GM18520 (cell line): ENCODE measurements around the gene GTF2A2.
"Not testable (repeated sequence)": the region's sequence is repeated elsewhere in the genome, so short reads cannot be mapped to it uniquely, and the experiment has no call there.

Source experiments
- ATAC-seq: cut with Tn5 transposase; IDR thresholded peaks from one replicate; pipeline ENCODE4 v1.9.1; 2021; ENCODE audit not compliant: unreplicated experiment

Gene GTF2A2, protein sequence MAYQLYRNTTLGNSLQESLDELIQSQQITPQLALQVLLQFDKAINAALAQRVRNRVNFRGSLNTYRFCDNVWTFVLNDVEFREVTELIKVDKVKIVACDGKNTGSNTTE

DNA sequence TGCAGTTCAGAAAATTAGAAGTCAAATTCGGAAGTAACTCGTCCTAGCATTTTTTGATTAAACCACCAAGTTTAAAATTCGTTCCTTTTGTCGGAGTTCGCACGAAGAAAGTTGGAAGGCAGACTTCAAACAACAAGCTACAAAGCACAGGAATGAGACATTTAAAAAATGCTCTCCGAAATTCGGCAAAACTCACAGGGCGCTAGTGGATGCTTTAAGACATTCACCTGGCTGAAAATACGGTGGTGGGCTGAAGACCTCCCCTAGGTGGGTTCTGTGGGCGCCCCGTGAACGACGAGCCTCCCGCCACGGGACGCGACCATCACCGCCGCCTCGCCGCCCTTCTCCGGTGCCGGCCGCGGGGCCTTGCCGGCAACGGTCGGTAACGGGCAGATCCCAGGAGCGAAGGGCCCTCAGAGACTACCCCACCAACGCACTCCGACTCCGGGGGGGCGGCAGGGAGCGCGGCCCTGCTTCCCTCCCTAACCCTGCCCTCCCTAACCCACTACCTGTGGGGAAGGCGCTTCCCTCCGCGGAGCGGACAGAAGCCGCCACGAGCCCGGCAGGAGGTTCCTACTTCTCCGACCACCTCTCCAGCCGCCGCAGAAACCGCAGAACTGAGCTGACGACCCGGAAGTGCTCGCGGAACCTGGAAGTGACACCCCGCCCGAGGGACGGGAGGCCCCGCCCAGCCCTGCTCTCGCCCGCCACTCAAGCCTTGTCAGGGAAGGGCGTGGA lies at the start of gene GTF2A2:
Gene GTF2A2 (minus strand): TSS at position 619 of the 738 bp plus-strand sequence. CDS start 5,238 bp downstream, outside the sequence.
- ATAC-seq: peak; percentile 89

DNA sequence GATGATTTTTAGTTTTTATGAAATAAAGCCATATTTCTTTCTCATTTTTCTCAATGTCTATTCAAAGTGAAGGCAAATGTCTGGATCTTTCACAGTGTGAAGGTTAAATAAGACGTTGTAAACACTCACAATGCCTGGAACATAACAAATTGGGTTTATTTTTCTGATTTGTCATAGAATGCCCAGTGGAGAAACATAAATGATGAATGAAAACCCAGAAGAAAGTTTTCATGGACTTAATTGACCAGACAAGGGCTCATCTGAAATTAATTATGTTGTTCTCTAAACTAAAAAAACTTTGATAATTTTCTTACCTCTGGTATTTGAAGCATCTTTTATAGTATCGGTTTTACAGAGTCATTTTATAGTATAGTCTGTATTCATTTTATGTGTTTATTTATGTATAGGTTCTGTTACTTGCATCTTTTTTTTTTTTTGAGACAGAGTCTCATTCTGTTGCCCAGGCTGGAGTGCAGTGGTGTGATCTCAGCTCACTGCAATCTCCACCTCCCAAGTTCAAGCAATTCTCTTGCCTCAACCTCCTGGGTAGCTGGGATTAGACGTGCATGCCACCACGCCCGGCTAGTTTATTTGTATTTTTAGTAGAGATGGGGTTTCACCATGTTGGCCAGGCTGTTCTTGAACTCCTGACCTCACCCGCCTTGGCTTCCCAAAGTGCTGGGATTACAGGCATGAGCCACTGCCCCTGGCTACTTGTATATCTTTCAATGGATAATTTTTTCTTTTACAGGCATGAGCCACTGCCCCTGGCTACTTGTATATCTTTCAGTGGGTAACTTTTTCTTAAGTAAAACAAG lies 46.9 kb upstream of the GTF2A2 start:
- ATAC-seq: no peak

DNA sequence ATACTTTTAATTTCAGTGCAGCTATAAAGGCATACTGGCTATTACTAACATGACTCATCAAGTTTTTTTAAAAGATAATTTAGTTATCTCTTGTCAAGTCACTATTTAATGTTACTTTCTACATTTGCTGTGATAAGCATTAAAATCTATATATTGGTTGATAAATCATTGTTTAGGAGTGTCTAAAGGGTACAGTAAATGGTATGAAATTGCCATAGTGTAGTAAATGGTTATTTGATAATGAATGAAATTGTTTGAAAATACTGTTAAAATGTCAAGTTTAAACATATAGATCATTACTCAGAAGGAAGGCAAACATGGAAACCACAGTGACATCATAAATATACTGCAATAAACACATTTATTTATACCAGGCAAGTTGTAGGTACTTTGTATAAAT lies 45.0 kb upstream of the GTF2A2 start:
- ATAC-seq: no peak

DNA sequence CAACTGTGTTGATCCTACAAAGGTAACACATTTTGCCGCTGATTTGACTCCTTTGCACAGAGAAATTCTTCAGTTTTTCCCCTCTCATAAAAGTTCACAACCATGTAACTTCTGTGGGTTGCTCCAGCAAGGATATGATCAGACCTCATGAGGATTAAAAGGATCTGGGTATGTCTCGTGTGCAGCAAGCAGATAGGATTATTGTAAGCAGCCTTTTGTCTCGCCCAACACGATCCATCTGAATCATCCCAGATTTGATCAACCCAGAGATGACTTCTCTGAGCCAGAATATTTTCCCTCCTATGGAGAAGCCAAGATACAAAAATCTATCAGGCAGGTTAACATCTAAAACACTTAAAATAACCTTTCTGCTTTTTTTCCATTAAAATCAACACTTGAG lies 44.6 kb upstream of the GTF2A2 start:
- ATAC-seq: no peak

DNA sequence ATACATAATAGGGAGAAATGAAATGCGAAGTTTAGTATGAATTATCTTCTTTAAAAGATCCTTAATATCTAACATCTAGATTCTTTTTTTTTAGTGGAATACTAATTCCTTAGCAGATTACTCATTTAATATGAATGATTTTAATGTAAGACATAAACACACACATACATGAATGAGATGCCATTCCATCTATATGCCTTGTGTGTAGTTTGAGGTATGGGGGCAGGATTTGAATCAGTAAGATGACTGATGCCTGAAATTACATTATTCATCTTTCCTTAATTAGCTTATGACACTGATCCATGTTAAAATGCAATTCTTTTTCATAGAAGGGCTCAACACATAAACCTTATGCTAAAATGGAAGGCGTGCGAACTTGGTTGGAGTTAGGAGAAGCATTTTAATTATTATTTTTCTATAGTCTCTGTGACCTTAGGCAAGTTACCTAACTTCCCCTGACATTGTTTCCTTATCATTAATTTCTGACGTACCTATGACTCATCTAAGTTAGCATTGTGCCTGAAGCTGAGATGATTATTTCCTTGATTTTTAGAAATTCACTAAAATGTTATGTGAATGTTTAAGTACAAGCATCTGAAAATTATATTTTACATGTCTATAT lies 42.6 kb upstream of the GTF2A2 start:
- ATAC-seq: no peak

DNA sequence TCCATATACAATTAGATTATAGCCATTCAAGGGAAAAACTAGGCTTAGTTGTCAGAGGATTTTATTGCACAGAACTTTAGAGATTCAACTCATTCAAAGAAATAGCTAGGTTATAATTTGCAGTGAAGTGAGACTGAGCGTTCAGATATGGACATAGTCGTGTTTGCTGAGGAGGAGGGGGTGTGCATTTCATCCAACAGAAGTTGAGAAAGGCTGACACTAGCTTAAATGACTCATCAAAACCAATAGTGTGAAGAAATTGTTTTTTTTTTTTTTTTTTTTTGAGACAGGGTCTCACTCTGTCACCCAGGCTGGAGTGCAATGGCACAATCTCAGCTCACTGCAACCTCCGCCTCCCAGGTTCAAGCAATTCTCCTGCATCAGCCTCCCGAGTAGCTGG lies 40.8 kb upstream of the GTF2A2 start:
- ATAC-seq: not testable (repeated sequence)

DNA sequence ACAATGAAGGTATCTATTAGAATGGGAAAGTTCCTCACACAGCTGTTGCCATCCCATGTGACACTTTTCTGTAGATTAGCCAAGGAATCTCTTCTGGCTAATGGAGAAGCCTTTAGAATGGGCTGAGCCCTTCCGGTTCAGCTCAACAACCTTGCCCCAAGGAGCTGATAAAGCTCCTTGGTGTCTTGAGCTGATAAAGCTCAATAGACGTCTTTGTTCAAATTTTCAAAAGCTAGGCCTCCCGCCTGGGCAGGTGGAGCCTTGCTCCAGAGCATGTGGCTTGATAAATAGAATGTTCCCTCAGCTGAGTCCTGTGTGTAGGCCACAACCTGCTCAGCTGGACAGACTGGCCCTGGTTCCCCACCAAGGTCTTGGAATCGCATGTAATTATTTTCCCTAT lies 39.0 kb upstream of the GTF2A2 start:
- no peak for ATAC-seq

DNA sequence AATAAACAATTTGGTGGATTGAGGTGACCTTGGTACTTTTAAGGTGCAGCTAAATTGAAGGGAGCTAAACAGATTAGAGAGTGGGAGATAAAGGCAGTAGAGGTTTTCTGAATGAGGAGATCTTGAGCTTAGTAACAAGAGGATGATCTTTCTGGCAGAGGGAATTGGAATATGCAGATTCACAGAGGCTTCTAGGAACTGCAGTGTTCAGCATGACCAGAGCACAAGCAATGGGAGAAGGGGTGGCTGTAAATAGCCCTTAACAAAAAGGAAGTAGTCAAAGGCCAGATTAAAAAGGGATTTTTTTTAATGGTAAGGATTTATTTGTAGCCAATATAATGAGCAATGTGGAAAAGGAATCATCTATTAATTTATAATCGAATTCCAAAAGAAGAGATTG lies 37.5 kb upstream of the GTF2A2 start:
- no peak for ATAC-seq

DNA sequence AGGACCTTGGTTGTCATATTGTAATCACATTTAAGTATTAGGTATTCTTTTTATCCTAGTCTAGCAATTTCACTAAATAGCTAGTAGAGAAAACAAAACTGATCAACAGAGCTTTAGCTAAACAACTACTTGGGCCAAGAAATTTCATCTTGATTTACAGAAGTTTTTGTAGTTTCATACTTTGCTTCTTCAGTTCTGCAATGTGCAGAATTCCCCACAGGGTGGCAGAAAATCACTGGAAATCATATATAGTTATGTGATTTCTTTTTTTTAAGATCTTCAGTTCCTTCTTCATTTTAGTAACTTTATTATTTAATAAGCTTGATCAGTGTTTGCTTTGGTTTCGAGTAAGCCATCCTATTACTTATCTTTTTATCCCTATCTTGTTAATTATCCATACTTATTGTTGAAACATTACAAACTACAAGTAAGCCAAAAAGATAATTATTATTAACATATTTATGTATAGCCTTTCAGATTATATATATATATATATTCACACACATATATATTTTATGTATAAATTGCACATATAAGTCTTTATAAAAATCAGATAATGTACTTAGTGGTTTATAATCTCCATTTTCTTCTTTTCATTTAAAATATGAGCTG lies 34.0 kb upstream of the GTF2A2 start:
- no peak for ATAC-seq

DNA sequence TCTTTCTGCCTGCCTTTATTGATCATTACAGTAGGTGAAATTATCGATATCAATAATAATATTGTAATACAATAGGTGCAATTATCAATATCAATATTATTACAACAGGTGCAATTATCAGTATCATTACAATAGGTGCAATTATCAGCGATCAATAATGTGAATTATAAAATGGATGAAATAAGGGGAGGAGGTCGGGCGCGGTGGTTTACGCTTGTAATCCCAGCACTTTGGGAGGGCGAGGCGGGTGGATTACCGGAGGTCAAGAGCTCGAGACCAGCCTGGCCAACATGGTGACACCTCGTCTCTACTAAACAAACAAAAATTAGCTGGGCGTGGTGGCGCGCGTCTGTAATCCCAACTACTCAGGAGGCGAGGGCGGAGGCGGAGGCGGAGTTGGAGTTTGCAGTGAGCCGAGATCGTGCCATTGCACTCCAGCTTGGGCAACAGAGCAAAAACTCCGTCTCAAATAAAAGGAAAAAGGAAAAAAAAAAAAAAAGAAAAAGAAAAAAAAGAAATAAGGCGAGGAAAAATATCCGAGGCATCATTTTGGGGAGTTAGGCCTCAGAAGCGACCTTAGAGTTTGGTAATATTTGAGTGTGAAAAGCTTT lies 32.4 kb upstream of the GTF2A2 start:
- ATAC-seq: no peak

DNA sequence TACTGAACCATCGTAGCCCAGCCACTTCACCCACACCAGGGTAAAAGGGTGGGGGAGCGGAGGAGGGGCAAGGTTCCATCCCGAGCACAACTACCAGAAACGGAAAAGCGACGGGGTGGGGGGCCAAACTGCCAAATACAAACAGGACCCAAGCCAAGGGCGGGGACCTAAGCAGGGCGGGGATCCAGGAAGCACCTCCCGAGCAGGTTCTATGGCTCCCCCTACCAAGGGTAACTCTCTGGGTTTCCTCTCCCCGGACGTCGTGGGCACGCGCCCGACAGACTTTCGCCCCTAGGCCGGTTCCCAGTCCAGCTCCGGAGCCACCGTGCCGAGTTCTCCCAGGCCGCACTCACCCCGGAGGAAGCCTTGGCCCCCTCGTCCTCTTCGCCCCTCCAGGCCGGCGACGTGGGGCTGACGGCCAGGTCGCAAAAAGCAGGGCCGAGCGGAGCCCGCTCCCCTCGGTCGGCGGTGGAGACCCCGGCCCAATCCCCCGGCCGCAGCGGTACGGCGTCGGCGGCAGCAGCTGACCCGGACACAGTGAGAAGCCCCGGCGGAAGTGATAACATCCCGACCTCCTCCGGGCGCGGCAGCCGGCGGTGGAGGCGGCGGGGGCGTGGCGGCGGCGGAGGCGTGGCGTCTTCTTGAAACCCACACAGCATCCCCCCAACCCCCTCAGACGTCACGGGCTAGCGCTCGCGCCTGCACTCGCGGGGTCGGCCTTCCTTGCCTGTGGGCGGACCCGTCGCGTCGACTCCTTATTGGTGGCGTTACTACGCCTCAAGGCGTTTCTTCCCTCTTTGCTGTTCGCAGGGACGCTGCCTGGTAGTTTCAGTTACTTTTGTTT lies 31.7 kb upstream of the GTF2A2 start, which contains the start of gene BNIP2:
Gene BNIP2 (minus strand): TSS at position 539 of the 844 bp plus-strand sequence. CDS start 6,863 bp downstream, outside the sequence.
- ATAC-seq: peak; percentile 77

DNA sequence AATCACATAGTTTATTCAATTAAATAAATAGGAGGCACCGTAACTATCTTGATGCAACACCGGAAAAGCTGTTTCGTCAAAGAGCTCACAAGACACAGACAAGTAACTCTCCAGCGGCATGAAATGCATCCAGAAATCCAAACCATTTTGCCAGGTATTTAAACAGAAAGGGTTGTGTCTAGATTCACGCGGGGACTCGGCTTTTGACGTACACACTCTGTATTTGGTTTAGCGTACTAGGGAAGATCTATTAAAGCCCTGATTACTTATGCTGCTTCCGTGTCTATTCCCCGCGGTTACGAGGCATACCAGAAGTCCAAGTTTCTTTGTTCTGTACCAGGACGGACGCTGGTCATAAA lies 31.1 kb upstream of the GTF2A2 start:
- no peak for ATAC-seq

DNA sequence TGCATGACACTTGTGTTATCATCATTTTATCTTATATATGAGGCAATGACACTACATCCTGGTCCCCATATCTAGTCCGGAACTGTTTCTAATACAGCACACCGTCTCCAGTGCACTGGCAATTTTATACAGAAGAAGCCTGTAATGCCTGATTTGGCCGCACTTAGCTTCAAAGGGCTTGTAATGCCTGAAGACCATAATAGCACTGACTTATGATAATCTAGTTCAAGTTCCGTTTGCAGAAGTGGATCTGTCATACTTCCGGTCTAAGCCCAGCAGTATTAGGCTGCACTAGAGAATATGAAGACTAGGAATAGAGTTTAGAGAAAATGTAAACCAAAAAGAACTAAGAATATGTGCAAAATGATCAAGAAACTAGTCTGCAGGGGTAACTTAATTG lies 30.5 kb upstream of the GTF2A2 start:
- ATAC-seq: no peak

DNA sequence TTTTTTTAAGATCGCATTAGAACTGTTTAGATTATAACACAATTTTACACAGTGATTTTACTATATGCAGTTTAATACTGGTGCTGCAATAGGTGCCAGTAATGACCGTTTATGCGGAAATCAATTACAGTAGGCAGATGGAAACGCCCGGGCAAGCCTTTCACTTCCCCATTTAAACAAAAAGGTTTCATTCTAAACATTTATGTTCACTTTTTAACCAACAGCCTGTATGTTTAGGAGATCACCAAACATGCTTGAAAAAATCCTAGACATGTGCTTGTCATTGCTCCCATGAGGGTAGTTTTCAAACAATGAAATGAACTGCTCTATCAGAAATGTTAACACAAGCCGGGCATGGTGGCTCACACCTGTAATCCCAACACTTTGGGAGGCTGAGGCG lies 29.1 kb upstream of the GTF2A2 start:
- no peak for ATAC-seq

DNA sequence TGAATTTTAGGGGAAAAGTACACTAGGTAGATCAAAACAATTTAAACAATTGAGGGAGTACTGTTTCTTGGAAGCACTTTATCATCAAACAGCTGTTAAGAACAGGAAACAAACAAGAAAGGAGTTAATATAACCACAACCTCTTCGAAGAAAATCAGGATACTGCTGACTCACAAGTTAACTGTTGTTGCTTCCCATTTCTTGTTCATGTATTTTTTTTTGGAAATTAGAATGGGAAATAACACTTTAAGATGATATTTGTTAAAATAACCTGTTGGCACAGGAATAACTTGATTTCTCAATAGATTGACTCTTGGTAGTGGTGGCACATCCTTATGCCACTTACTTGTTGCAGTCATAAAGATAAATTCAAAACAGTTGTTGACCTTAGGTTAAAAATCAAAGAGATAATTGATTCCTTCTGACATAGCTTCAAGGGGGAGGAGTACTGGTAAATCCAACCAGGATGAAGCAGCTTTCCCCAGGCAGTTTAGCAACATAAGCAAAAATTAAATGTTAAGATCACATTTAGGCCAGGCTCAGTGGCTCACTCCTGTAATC lies 28.5 kb upstream of the GTF2A2 start:
- ATAC-seq: no peak

DNA sequence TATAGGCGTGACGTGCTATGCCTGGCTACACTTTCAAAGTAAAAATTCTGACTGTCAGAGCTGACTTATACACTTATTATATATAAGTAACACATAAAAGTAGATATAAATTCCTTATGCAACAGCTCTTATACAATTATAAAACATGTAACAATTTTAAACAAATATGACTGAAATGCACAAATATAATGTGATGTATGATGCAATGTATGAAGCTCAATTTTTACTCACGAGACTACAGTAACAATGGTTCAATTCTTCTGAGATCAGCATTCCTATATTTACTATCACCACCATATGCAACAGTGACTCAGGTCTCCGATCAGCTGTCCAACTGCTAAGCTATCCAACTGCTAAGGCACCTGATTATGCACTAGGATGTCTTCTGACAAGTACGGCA lies 23.6 kb upstream of the GTF2A2 start:
- no peak for ATAC-seq

DNA sequence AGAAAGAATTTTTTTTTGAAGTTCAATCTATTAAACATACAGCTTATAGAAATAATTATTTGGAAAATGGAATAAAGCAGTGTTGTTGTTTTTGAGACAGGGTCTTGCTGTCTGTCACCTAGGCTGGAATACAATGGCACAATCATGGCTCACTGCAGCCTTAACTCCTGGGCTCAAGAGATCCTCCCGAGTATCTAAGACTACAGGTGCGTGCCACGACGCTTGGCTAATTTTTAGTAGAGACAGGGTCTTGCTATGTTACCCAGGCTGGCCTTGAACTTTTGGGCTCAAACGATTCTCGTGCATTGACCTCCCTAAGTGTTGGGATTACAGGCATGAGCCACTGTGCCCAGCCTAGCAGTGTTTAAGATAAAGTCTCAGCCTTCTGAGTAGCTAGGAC lies 23.0 kb upstream of the GTF2A2 start:
- ATAC-seq: no peak

DNA sequence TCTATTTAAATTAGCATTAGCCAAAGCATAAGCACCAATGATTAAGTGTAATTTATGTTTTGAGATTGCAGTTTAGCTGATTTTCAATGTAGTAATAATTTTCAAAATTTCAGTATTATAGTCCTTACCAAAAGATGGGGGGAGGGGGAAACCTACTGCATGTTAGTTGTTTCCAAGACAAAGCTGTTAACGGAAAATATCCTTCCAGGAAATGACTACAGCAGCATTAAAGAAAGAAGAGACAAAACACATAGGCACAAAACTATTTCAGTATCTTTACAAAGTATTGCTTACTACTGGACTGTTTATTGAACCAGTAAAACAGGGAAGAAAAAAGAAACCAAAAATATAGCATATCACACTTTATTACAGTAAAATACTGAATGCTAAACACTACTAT lies 21.3 kb upstream of the GTF2A2 start:
- no peak for ATAC-seq

DNA sequence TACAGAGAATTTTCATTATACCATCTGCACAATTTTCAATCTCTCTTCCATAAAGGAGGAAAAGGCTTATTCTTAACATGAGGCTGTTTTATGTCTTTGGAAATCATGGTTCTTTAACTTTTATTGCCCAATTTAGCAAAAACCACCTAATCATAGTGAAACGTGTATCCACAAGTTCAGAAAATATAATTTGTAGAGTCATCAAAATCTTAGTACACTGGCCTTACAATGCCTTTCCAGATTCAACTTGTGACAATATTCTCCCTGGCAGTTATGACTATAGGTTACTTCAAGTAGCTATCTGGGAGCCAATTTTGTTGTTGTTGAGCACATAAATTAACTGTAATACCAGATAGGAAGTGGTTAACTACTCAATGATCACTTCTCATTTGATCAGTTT lies 20.9 kb upstream of the GTF2A2 start:
- ATAC-seq: no peak

DNA sequence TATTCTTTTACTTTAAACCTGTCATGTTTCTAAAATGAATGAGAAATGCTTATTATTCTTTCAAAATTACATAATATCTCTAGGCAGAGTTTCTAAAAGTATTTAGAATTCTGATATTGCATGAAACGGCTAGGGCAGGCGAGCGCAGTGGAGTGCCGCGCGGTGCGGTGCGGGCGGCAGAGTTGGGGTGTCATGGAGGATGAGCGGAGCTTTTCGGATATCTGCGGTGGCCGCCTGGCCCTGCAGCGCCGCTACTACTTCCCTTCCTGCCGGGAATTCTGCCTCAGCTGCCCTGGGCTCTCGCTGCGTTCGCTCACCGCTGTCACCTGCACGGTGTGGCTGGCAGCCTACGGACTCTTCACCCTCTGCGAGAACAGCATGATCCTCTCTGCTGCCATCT lies 19.2 kb upstream of the GTF2A2 start:
- no peak for ATAC-seq
